22Rv1 (cell line): ENCODE data around the gene NDUFB11.
"Not testable (repeated sequence)": the region's sequence is repeated elsewhere in the genome, so short reads cannot be mapped to it uniquely, and the experiment has no call there.

Experiments used
- H3K27ac ChIP-seq: fragments of 450-650 bp; 2 replicates; pipeline ENCODE4 v1.5.1; 2017
- CTCF ChIP-seq: fragments of 450-650 bp; IDR thresholded peaks from 2 replicates; pipeline ENCODE4 v1.5.1; 2017; ENCODE audit warnings: mild to moderate bottlenecking
- ZFX ChIP-seq: fragments of 450-650 bp; IDR thresholded peaks from 2 replicates; pipeline ENCODE4 v1.6.1; 2017; ENCODE audit warnings: antibody characterized with exemption, borderline replicate concordance

The NDUFB11 gene

GRCh38 chrX:47112316-47112954 is 32.1 kb downstream of the NDUFB11 start:
- no peak for TF ChIP-seq ZFX
- no peak for TF ChIP-seq CTCF

GRCh38 chrX:47110936-47111615 is 33.4 kb downstream of the NDUFB11 start:
- H3K27ac ChIP-seq, result not testable (repeated sequence)

More at GRCh38 chrX:47112316-47112954, 32.1 kb downstream of the NDUFB11 start:
- no peak overlapping the region for H3K27ac ChIP-seq

GRCh38 chrX:47101206-47101605 is 43.3 kb downstream of the NDUFB11 start:
- no peak overlapping the region for H3K27ac ChIP-seq
- no peak for TF ChIP-seq CTCF
- no peak for TF ChIP-seq ZFX

- TF ChIP-seq ZFX, result no peak
- no peak for TF ChIP-seq CTCF
- no peak overlapping the region for H3K27ac ChIP-seq
Measured at GRCh38 chrX:47098338-47099094, 46.0 kb downstream of the NDUFB11 start.

- TF ChIP-seq ZFX, result no peak
- no peak for TF ChIP-seq CTCF
Measured at GRCh38 chrX:47097018-47097417, 47.5 kb downstream of the NDUFB11 start.

GRCh38 chrX:47093860-47094259 is 50.6 kb downstream of the NDUFB11 start:
- TF ChIP-seq ZFX (no peak), CTCF (no peak)
- no peak overlapping the region for H3K27ac ChIP-seq

More at GRCh38 chrX:47097018-47097417, 47.5 kb downstream of the NDUFB11 start:
- H3K27ac ChIP-seq, result no peak overlapping the region

GRCh38 chrX:47093248-47093647 is 51.3 kb downstream of the NDUFB11 start:
- H3K27ac ChIP-seq, result no peak overlapping the region
- TF ChIP-seq ZFX (no peak), CTCF (peak; percentile 61)
